GM23248 (cell line): ENCODE measurements around the gene PCSK4. TPM values are rescaled to one million over a fixed set of nuclear protein-coding genes. Genes with fewer than 3 reads are reported as not detected.

Experiments
- DNase-seq: peaks from one replicate; pipeline ENCODE4 v3.0.0-alpha.2; 2015
- H2AFZ ChIP-seq: fragments of 200-600 bp; sonication (generic); 2 replicates; pipeline ENCODE4 v1.6.1; 2016; ENCODE audit warnings: antibody characterized with exemption
- H3F3A ChIP-seq: fragments of 200-600 bp; sonication (generic); 2 replicates; pipeline ENCODE4 v1.6.1; 2016; ENCODE audit warnings: mild to moderate bottlenecking, antibody characterized with exemption, mixed run types; ENCODE audit not compliant: insufficient read depth
- H3K27ac ChIP-seq: fragments of 200-600 bp; sonication (generic); 2 replicates; pipeline ENCODE4 v1.5.1; 2016; ENCODE audit warnings: mild to moderate bottlenecking
- H3K27me3 ChIP-seq: fragments of 200-600 bp; sonication (generic); replicated peaks from 2 replicates; pipeline ENCODE4 v1.6.1; 2016; ENCODE audit warnings: mild to moderate bottlenecking; ENCODE audit not compliant: insufficient read depth
- H3K36me3 ChIP-seq: fragments of 200-600 bp; sonication (generic); 2 replicates; pipeline ENCODE4 v1.6.1; 2016; ENCODE audit warnings: low read depth, mild to moderate bottlenecking
- H3K4me1 ChIP-seq: fragments of 200-600 bp; sonication (generic); 2 replicates; pipeline ENCODE4 v1.6.1; 2016; ENCODE audit warnings: mild to moderate bottlenecking; ENCODE audit not compliant: insufficient read depth
- H3K4me2 ChIP-seq: fragments of 200-600 bp; sonication (generic); one replicate; pipeline ENCODE4 v1.6.1; 2016; ENCODE audit warnings: mild to moderate bottlenecking; ENCODE audit not compliant: unreplicated experiment
- H3K4me3 ChIP-seq: fragments of 200-600 bp; sonication (generic); 2 replicates; pipeline ENCODE4 v1.5.1; 2016; ENCODE audit warnings: mild to moderate bottlenecking
- H3K79me2 ChIP-seq: fragments of 200-600 bp; sonication (generic); 2 replicates; pipeline ENCODE4 v1.6.1; 2016; ENCODE audit warnings: mild to moderate bottlenecking; ENCODE audit not compliant: insufficient read depth
- H3K9ac ChIP-seq: fragments of 200-600 bp; sonication (generic); 2 replicates; pipeline ENCODE4 v1.6.1; 2016; ENCODE audit warnings: mild to moderate bottlenecking
- H3K9me2 ChIP-seq: fragments of 200-600 bp; sonication (generic); 2 replicates; pipeline ENCODE4 v1.6.1; 2016; ENCODE audit warnings: mixed run types, mild to moderate bottlenecking, moderate library complexity; ENCODE audit not compliant: insufficient read depth
- H3K9me3 ChIP-seq: fragments of 200-600 bp; sonication (generic); one replicate; pipeline ENCODE4 v1.6.1; 2017; ENCODE audit warnings: low read depth
- H4K20me1 ChIP-seq: fragments of 200-600 bp; sonication (generic); 2 replicates; pipeline ENCODE4 v1.6.0; 2016; ENCODE audit not compliant: insufficient read depth
- EZH2 ChIP-seq: fragments of 200-600 bp; sonication (generic); IDR thresholded peaks from 2 replicates; pipeline ENCODE4 v1.6.1; 2018; ENCODE audit warnings: antibody characterized with exemption, mild to moderate bottlenecking; ENCODE audit not compliant: insufficient read depth, poor library complexity, severe bottlenecking
- EZH2phosphoT487 ChIP-seq: fragments of 200-600 bp; sonication (generic); IDR thresholded peaks from 2 replicates; pipeline ENCODE4 v1.6.1; 2018; ENCODE audit warnings: antibody characterized with exemption, moderate library complexity, mild to moderate bottlenecking, low read depth; ENCODE audit not compliant: insufficient read depth
- WGBS, 2 experiments: methylation state at CpG; one replicate each; pipeline ENCODE4 v1.1.6; 2015 to 2017; ENCODE audit warnings: low lambda C conversion rate in 2 of 2, low coverage in 1 of 2; ENCODE audit errors: missing lambda C conversion rate in 2 of 2; 5-methylcytosine and 5-hydroxymethylcytosine counted together
- in situ Hi-C: fragments of 300-500 bp; cut with MboI; formaldehyde crosslinking; loops from 2 replicates; pipeline ENCODE4 v1.15.0; 2020
- polyA plus RNA-seq: library from polyadenylated mRNA; unstranded; fragments of >200 nt; fragmentation: Nextera tagmentation; extraction: Ambion mirVana; gene quantifications from 2 replicates; pipeline ENCODE4 v1.2.1, GENCODE V29; 2016
- total RNA-seq: library from RNA; depleted of rRNA; stranded (reverse); fragments of >200 nt; shearing (Covaris generic); gene quantifications from 2 replicates; pipeline ENCODE4 v1.2.3, GENCODE V29; 2014; rRNA removed

Gene PCSK4
- total and polyA plus RNA-seq, 2 experiments from 2014 or later: 0.28 to 0.76 TPM

GRCh38 chr19:1431759-1432506 is 58.2 kb downstream of the PCSK4 start:
- TF ChIP-seq EZH2phosphoT487 (no peak), EZH2 (no peak)
- in situ Hi-C loops: no loop called here
- peaks cover 9% of the 10 kb centered on the region for H3F3A ChIP-seq
- no peaks in the 10 kb centered on the region for H3K9me2 ChIP-seq
- H3K9ac ChIP-seq: no peak overlapping the region
- H3K36me3 ChIP-seq: peaks cover 15% of the 10 kb centered on the region
- H3K4me3 ChIP-seq: no peak overlapping the region
- 88 to 90% methylated on average over 24 of the region's 24 CpGs for WGBS, 2 experiments
- no peak overlapping the region for H2AFZ ChIP-seq
- no peak overlapping the region for H3K4me2 ChIP-seq
- no peaks in the 10 kb centered on the region for H3K9me3 ChIP-seq
- DNase-seq: no peak
- no peaks in the 10 kb centered on the region for H3K4me1 ChIP-seq
- H3K27ac ChIP-seq: no peak overlapping the region
- peaks cover 51% of the 10 kb centered on the region for H3K79me2 ChIP-seq
- H3K27me3 ChIP-seq: no peaks in the 10 kb centered on the region
- no peaks in the 10 kb centered on the region for H4K20me1 ChIP-seq

Other genes starting within 250 kb of the PCSK4 start
- gene ATP5F1D, start 248.6 kb downstream of the PCSK4 start, total RNA-seq: 27.4 and 38.9 TPM in 2 replicates
- gene ATP5F1D, start 248.6 kb downstream of the PCSK4 start, polyA plus RNA-seq: 287 and 290 TPM in 2 replicates
- 9.4 and 18.5 TPM in 2 replicates for gene MIDN, start 241.8 kb downstream of the PCSK4 start, total RNA-seq
- gene MIDN, start 241.8 kb downstream of the PCSK4 start, polyA plus RNA-seq: 3.1 and 4.0 TPM in 2 replicates
- 239 and 392 TPM in 2 replicates for gene CIRBP, start 221.0 kb downstream of the PCSK4 start, total RNA-seq
- gene CIRBP, start 221.0 kb downstream of the PCSK4 start, polyA plus RNA-seq: 163 and 185 TPM in 2 replicates
- gene FAM174C, start 214.8 kb downstream of the PCSK4 start, total RNA-seq: 61.5 and 84.5 TPM in 2 replicates
- 67.8 and 81.6 TPM in 2 replicates for gene FAM174C, start 214.8 kb downstream of the PCSK4 start, polyA plus RNA-seq
- gene EFNA2, start 204.5 kb downstream of the PCSK4 start, total RNA-seq: not detected in 2 replicates
- gene EFNA2, start 204.5 kb downstream of the PCSK4 start, polyA plus RNA-seq: not detected in 2 replicates
- gene NDUFS7, start 106.4 kb downstream of the PCSK4 start, total RNA-seq: 64.1 and 67.1 TPM in 2 replicates
- gene NDUFS7, start 106.4 kb downstream of the PCSK4 start, polyA plus RNA-seq: 173 and 177 TPM in 2 replicates
- 39.8 and 43.7 TPM in 2 replicates for gene GAMT, start 88.8 kb downstream of the PCSK4 start, total RNA-seq
- 40.1 and 43.1 TPM in 2 replicates for gene GAMT, start 88.8 kb downstream of the PCSK4 start, polyA plus RNA-seq
- 56.6 and 59.4 TPM in 2 replicates for gene DAZAP1, start 82.8 kb downstream of the PCSK4 start, total RNA-seq
- gene DAZAP1, start 82.8 kb downstream of the PCSK4 start, polyA plus RNA-seq: 11.0 and 12.8 TPM in 2 replicates
- 1,256 and 1,289 TPM in 2 replicates for gene RPS15, start 52.0 kb downstream of the PCSK4 start, total RNA-seq
- gene RPS15, start 52.0 kb downstream of the PCSK4 start, polyA plus RNA-seq: 921 and 947 TPM in 2 replicates
- 0.11 TPM in 1 of 2 replicates, not detected in the other for gene APC2, start 40.2 kb downstream of the PCSK4 start, total RNA-seq
- gene APC2, start 40.2 kb downstream of the PCSK4 start, polyA plus RNA-seq: 0.10 and 0.11 TPM in 2 replicates
- 35.9 and 40.2 TPM in 2 replicates for gene C19orf25, start 11.1 kb downstream of the PCSK4 start, total RNA-seq
- 33.2 and 34.7 TPM in 2 replicates for gene C19orf25, start 11.1 kb downstream of the PCSK4 start, polyA plus RNA-seq
- 2.9 and 3.0 TPM in 2 replicates for gene REEP6, start 831 bp upstream of the PCSK4 start, total RNA-seq
- gene REEP6, start 831 bp upstream of the PCSK4 start, polyA plus RNA-seq: 4.0 and 4.3 TPM in 2 replicates
- 21.1 and 31.7 TPM in 2 replicates for gene ADAMTSL5, start 22.7 kb upstream of the PCSK4 start, total RNA-seq
- 19.3 and 23.3 TPM in 2 replicates for gene ADAMTSL5, start 22.7 kb upstream of the PCSK4 start, polyA plus RNA-seq
- not detected in 2 replicates for gene PLK5, start 33.7 kb upstream of the PCSK4 start, total RNA-seq
- gene PLK5, start 33.7 kb upstream of the PCSK4 start, polyA plus RNA-seq: not detected in 2 replicates
- 50.3 and 50.6 TPM in 2 replicates for gene MEX3D, start 78.0 kb upstream of the PCSK4 start, total RNA-seq
- 2.6 and 3.0 TPM in 2 replicates for gene MEX3D, start 78.0 kb upstream of the PCSK4 start, polyA plus RNA-seq
- gene MBD3, start 102.5 kb upstream of the PCSK4 start, total RNA-seq: 134 and 153 TPM in 2 replicates
- gene MBD3, start 102.5 kb upstream of the PCSK4 start, polyA plus RNA-seq: 24.5 and 26.4 TPM in 2 replicates
- 49.3 and 53.0 TPM in 2 replicates for gene UQCR11, start 115.1 kb upstream of the PCSK4 start, total RNA-seq
- gene UQCR11, start 115.1 kb upstream of the PCSK4 start, polyA plus RNA-seq: 669 and 684 TPM in 2 replicates
- 58.9 and 60.6 TPM in 2 replicates for gene TCF3, start 162.3 kb upstream of the PCSK4 start, total RNA-seq
- 16.2 and 18.3 TPM in 2 replicates for gene TCF3, start 162.3 kb upstream of the PCSK4 start, polyA plus RNA-seq